ENCODE results near the gene NEDD4L.

Gene NEDD4L

DNA sequence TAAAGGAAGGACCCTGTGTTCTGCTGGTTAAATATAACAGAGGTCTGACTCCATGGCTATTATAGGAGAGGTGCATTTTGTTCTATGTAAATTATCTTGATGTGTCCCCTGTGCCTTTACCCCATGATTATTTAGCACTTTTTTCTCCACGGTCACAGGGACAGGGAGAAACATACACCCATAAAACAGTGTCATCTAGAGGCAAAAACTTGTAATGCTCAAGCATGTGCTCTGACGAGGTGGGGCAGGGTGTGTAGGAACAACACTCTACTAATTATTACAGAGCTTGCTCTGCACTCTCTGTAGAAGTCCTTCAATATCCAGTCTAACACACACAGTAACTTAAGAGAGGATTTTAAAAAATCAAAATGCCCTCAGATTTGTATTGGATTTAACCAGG, 187.9 kb downstream of the NEDD4L start:
- Histone ChIP-seq H3K4me3 (ENCODE audit: low read depth, low read length) (no peak overlapping the region), H2AFZ (ENCODE audit: low read length, unreplicated experiment) (no peak overlapping the region), H3K27ac (ENCODE audit: low read depth, low read length) (no peak overlapping the region), H3K27me3 (ENCODE audit: insufficient read depth, low read length) (no peaks in the 10 kb centered on the region), H3K36me3 (ENCODE audit: insufficient read depth, low read length) (no peaks in the 10 kb centered on the region), H3K79me2 (ENCODE audit: control insufficient read depth, insufficient read depth, low read length, unreplicated experiment) (peaks cover 3% of the 10 kb centered on the region), H3K4me1 (ENCODE audit: control insufficient read depth, insufficient read depth, low read length, unreplicated experiment) (peaks cover 22% of the 10 kb centered on the region)

DNA sequence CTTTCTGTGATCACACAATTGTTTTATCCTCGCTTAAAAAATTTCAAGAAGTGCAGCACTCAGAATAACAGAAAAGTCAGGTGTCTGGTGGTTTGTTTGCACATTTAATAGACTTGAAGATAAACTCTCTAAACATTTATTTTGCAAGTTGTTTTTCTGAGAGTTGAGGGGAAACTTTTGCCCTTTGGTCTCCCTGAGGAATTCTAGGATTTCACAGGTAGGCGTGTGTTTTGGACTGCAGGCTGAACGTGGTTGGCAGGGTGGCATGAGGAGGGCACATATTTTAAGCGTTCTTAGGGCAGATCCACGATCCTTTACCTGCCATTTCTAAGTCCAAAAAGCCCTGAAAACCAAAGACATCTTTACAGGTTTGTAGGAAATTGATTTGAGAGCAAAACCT, 188.6 kb downstream of the NEDD4L start:
- Histone ChIP-seq H3K27ac (ENCODE audit: low read depth, low read length) (no peak overlapping the region), H3K27me3 (ENCODE audit: insufficient read depth, low read length) (no peaks in the 10 kb centered on the region), H2AFZ (ENCODE audit: low read length, unreplicated experiment) (no peak overlapping the region), H3K79me2 (ENCODE audit: control insufficient read depth, insufficient read depth, low read length, unreplicated experiment) (no peaks in the 10 kb centered on the region), H3K4me3 (ENCODE audit: low read depth, low read length) (no peak overlapping the region), H3K4me1 (ENCODE audit: control insufficient read depth, insufficient read depth, low read length, unreplicated experiment) (peaks cover 22% of the 10 kb centered on the region), H3K36me3 (ENCODE audit: insufficient read depth, low read length) (no peaks in the 10 kb centered on the region)

DNA sequence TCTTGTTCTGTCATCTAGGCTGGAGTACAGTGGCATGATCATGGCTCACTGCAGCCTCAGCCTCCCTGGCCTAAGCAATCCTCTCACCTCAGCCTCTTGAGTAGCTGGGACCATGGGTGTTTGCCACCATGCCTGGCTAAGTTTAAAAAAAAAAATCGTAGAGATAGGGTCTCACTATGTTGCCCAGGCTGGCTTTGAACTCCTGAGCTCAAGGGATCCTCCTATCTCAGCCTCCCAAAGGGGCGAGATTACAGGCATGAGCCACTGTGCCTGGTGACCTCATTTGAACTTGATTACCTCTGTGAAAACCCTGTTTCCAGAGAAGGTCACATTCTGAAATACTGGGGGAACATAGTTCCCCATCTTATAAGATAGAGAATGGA, 190.3 kb downstream of the NEDD4L start:
- no peak overlapping the region for H2AFZ ChIP-seq (ENCODE audit: low read length, unreplicated experiment)
- H3K27ac ChIP-seq (ENCODE audit: low read depth, low read length): no peak overlapping the region
- H3K36me3 ChIP-seq (ENCODE audit: insufficient read depth, low read length): no peaks in the 10 kb centered on the region
- H3K27me3 ChIP-seq (ENCODE audit: insufficient read depth, low read length): no peaks in the 10 kb centered on the region
- H3K4me1 ChIP-seq (ENCODE audit: control insufficient read depth, insufficient read depth, low read length, unreplicated experiment): peaks cover 22% of the 10 kb centered on the region
- H3K79me2 ChIP-seq (ENCODE audit: control insufficient read depth, insufficient read depth, low read length, unreplicated experiment): no peaks in the 10 kb centered on the region
- no peak overlapping the region for H3K4me3 ChIP-seq (ENCODE audit: low read depth, low read length)

DNA sequence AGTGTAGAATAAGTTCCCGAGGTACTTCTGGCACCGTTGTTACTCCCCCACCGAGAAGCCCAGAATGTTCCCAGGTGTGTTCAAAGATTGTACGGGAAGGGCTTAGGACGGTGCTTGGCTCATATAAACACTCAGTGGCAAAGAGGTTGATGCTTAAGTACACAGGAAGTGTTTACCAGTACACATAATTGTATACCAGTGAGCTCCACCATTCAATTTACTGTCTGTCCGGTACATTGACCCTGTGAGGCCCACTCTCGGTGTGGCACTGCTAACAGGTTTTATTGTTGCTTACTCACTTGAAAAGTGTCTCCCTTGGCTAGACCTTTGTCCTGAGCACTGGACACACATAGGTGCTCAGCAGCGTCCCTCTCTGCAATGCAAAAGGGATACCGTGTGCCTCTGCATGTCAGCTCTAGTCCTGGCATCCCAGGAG, 191.0 kb downstream of the NEDD4L start:
- no peaks in the 10 kb centered on the region for H3K27me3 ChIP-seq (ENCODE audit: insufficient read depth, low read length)
- no peak overlapping the region for H2AFZ ChIP-seq (ENCODE audit: low read length, unreplicated experiment)
- H3K79me2 ChIP-seq (ENCODE audit: control insufficient read depth, insufficient read depth, low read length, unreplicated experiment): no peaks in the 10 kb centered on the region
- H3K4me3 ChIP-seq (ENCODE audit: low read depth, low read length): no peak overlapping the region
- peaks cover 21% of the 10 kb centered on the region for H3K4me1 ChIP-seq (ENCODE audit: control insufficient read depth, insufficient read depth, low read length, unreplicated experiment)
- no peak overlapping the region for H3K27ac ChIP-seq (ENCODE audit: low read depth, low read length)
- no peaks in the 10 kb centered on the region for H3K36me3 ChIP-seq (ENCODE audit: insufficient read depth, low read length)

DNA sequence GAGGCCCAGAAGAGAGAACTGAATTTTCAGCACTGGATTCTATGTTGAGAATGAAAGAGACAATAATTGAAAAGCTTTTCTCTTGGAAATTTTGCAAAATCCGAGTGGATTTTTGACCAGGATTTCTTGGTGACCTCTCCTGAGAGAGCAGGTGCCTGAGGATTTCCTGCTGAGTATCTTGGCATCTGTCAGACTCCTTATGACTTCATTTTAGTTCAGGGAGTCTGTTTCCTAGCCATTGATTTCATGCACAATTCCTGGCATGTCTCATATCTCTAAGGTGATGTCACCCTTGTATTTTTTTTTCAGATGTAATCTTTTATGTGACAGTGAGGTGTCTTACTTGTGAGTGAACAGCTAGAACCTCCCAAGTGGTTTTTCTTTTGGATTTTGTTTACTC, 195.9 kb downstream of the NEDD4L start:
- H3K27me3 ChIP-seq (ENCODE audit: insufficient read depth, low read length): no peaks in the 10 kb centered on the region
- H3K36me3 ChIP-seq (ENCODE audit: insufficient read depth, low read length): no peaks in the 10 kb centered on the region
- no peak overlapping the region for H2AFZ ChIP-seq (ENCODE audit: low read length, unreplicated experiment)
- H3K4me3 ChIP-seq (ENCODE audit: low read depth, low read length): no peak overlapping the region
- peaks cover 9% of the 10 kb centered on the region for H3K4me1 ChIP-seq (ENCODE audit: control insufficient read depth, insufficient read depth, low read length, unreplicated experiment)
- H3K27ac ChIP-seq (ENCODE audit: low read depth, low read length): no peak overlapping the region
- no peaks in the 10 kb centered on the region for H3K79me2 ChIP-seq (ENCODE audit: control insufficient read depth, insufficient read depth, low read length, unreplicated experiment)

DNA sequence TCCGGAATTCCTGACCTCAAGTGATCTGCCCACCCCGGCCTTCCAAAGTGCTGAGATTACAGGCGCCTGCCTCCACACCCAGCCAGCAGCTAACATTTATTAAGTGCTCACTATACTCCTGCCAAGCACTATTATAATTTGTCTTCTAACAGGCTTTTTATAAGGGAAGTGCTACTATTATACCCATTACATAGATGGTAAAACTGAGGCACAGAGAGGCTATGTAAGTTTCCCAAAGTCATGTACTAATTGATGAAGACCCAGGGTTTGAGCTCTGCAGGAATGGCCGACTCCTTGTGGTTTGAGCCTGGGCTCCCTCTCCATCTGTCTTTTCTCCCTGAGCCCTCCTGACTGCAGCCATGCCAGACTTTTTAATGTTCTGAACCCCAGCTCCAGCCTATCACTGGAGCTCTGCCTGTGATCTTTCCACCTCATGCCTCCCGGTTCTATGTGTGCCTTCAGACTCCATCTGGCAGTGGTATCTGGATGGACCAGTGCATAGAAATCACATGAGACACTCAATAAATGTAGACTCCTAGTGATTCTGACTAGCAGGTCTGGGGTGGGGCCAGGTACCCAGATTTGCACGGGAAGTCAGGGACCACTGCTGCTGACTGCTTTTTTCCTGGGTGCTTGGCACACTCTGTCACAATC, 197.1 kb downstream of the NEDD4L start:
- Histone ChIP-seq H3K4me3 (ENCODE audit: low read depth, low read length) (no peak overlapping the region), H3K27ac (ENCODE audit: low read depth, low read length) (no peak overlapping the region; the same call in 1 of the 2 replicates), H2AFZ (ENCODE audit: low read length, unreplicated experiment) (no peak overlapping the region), H3K4me1 (ENCODE audit: control insufficient read depth, insufficient read depth, low read length, unreplicated experiment) (peaks cover 9% of the 10 kb centered on the region), H3K27me3 (ENCODE audit: insufficient read depth, low read length) (no peaks in the 10 kb centered on the region), H3K79me2 (ENCODE audit: control insufficient read depth, insufficient read depth, low read length, unreplicated experiment) (no peaks in the 10 kb centered on the region), H3K36me3 (ENCODE audit: insufficient read depth, low read length) (no peaks in the 10 kb centered on the region)

DNA sequence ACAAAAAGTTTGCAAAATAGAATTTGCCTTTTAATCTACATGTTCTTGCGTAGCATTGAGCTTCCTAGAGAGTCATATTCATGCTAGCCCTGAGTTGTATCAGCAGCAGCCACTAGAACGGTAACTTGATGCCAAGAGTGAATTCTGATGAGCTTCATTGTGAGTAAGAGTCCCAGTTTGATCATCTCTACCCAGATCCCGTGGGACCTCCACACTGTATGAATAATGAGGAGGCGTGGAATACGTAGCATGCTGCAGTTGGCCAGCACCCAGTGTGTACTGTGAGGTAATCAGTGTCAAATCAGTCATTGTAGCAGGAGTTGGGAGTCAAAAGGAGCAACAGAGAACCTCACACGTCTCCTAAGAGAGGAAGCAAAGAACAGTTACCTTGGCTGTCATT, 197.9 kb downstream of the NEDD4L start:
- no peaks in the 10 kb centered on the region for H3K27me3 ChIP-seq (ENCODE audit: insufficient read depth, low read length)
- H3K36me3 ChIP-seq (ENCODE audit: insufficient read depth, low read length): no peaks in the 10 kb centered on the region
- no peaks in the 10 kb centered on the region for H3K79me2 ChIP-seq (ENCODE audit: control insufficient read depth, insufficient read depth, low read length, unreplicated experiment)
- H3K4me3 ChIP-seq (ENCODE audit: low read depth, low read length): no peak overlapping the region
- no peak overlapping the region; the same call in 1 of the 2 replicates for H3K27ac ChIP-seq (ENCODE audit: low read depth, low read length)
- peaks cover 9% of the 10 kb centered on the region for H3K4me1 ChIP-seq (ENCODE audit: control insufficient read depth, insufficient read depth, low read length, unreplicated experiment)
- no peak overlapping the region for H2AFZ ChIP-seq (ENCODE audit: low read length, unreplicated experiment)

DNA sequence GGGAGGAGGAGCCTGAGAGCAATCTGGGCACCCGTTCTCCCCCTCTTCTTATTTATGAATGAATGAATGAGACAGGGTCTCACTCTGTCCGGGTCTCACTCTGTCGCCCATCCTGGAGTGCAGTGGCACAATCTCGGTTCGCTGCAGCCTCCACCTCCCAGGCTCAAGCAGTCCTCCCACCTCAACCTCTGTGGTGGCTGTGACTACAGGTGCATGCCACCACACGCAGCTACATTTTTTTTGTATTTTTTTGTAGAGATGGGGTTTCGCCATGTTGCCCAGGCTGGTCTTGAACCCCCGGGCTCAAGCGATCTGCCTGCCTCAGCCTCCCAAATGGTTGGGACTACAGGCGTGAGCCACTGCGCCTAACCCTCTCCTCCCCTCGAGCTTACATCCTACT, 198.4 kb downstream of the NEDD4L start:
- Histone ChIP-seq H3K36me3 (ENCODE audit: insufficient read depth, low read length) (no peaks in the 10 kb centered on the region), H3K27me3 (ENCODE audit: insufficient read depth, low read length) (no peaks in the 10 kb centered on the region), H3K27ac (ENCODE audit: low read depth, low read length) (no peak overlapping the region), H3K4me1 (ENCODE audit: control insufficient read depth, insufficient read depth, low read length, unreplicated experiment) (peaks cover 9% of the 10 kb centered on the region), H2AFZ (ENCODE audit: low read length, unreplicated experiment) (no peak overlapping the region), H3K4me3 (ENCODE audit: low read depth, low read length) (no peak overlapping the region), H3K79me2 (ENCODE audit: control insufficient read depth, insufficient read depth, low read length, unreplicated experiment) (no peaks in the 10 kb centered on the region)

DNA sequence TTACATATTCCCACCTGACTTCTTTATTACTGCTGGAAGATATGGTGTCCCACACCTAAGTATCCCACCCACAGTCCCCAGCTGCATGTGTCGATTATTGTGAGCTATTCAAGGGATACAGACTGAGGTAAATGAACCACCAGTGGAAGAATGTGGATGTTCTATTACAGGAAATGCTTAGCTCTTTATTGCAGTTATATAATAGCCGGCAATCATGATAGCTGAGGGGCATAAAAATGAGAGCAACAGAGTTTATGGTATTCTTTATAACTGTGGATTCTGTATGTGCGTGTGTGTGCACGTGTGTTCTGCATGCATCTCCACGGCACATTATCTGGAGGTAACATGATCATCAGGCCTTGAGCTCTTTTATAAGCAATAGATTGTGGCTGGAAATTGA, 198.9 kb downstream of the NEDD4L start:
- peaks cover 9% of the 10 kb centered on the region for H3K4me1 ChIP-seq (ENCODE audit: control insufficient read depth, insufficient read depth, low read length, unreplicated experiment)
- H3K27ac ChIP-seq (ENCODE audit: low read depth, low read length): no peak overlapping the region
- no peaks in the 10 kb centered on the region for H3K79me2 ChIP-seq (ENCODE audit: control insufficient read depth, insufficient read depth, low read length, unreplicated experiment)
- no peaks in the 10 kb centered on the region for H3K36me3 ChIP-seq (ENCODE audit: insufficient read depth, low read length)
- no peak overlapping the region for H2AFZ ChIP-seq (ENCODE audit: low read length, unreplicated experiment)
- H3K4me3 ChIP-seq (ENCODE audit: low read depth, low read length): no peak overlapping the region
- H3K27me3 ChIP-seq (ENCODE audit: insufficient read depth, low read length): no peaks in the 10 kb centered on the region

DNA sequence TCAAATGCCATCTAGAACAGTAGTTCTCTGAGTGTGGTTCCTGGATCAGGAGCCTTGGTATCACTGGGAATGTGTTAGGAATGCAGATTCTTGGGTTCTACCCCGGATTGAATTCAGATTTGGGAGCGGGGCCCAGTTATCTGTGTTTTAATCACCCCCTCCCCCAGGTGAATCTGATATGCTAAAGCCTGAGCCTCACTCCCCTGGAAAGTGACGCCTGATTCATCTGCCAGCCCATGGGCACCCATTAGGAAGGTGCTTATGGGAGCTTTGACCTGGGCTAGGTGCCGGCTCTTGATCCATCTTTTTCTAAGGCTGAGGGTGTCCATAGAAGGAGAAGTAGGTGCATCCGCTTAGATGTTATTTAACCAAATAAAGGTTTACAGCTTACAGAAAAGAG, 199.4 kb downstream of the NEDD4L start:
- Histone ChIP-seq H3K36me3 (ENCODE audit: insufficient read depth, low read length) (no peaks in the 10 kb centered on the region), H3K79me2 (ENCODE audit: control insufficient read depth, insufficient read depth, low read length, unreplicated experiment) (no peaks in the 10 kb centered on the region), H3K4me3 (ENCODE audit: low read depth, low read length) (no peak overlapping the region), H3K4me1 (ENCODE audit: control insufficient read depth, insufficient read depth, low read length, unreplicated experiment) (peaks cover 9% of the 10 kb centered on the region), H3K27me3 (ENCODE audit: insufficient read depth, low read length) (no peaks in the 10 kb centered on the region), H3K27ac (ENCODE audit: low read depth, low read length) (no peak overlapping the region), H2AFZ (ENCODE audit: low read length, unreplicated experiment) (no peak overlapping the region)

DNA sequence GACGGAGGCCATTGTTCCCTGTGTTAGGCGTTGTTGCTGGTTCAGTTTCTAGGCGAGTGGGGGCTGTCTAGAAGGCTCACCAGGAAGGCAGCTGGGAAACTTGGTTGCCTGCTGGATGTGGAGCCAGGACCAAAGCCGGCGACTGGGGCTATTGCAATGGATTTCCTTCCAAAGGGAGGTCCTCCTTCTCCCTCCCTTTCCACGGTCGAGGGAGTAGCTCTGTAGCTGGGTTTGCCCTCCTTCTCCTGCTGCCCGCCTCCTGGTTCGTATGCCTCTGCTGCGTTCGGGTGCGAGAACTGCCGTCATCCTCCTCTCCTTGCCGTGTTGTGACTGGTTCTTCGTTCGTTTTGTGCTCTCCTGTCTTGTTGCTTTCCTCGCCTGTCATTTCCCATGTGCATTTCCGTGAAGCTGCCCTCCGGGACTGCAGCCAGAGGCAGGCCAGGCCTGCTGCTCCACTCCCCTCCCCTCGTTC, 203.4 kb downstream of the NEDD4L start:
- Histone ChIP-seq H3K79me2 (ENCODE audit: control insufficient read depth, insufficient read depth, low read length, unreplicated experiment) (no peaks in the 10 kb centered on the region), H3K36me3 (ENCODE audit: insufficient read depth, low read length) (no peaks in the 10 kb centered on the region), H3K27ac (ENCODE audit: low read depth, low read length) (no peak overlapping the region), H3K27me3 (ENCODE audit: insufficient read depth, low read length) (no peaks in the 10 kb centered on the region), H3K4me3 (ENCODE audit: low read depth, low read length) (no peak overlapping the region), H3K4me1 (ENCODE audit: control insufficient read depth, insufficient read depth, low read length, unreplicated experiment) (no peaks in the 10 kb centered on the region), H2AFZ (ENCODE audit: low read length, unreplicated experiment) (no peak overlapping the region)
